Stimulated activated CD4-positive, alpha-beta T cell treated with anti-CD3 and anti-CD28 coated beads, Interleukin-1b, Interleukin-23, amount 100 ng/mL, for 4 hours (primary cell): Measurements from ENCODE around the gene GPR22.

Experiments used
- DNase-seq, 2 donors: peaks; one replicate each; pipeline ENCODE4 v3.0.0-alpha.2; 2020; ENCODE audit warnings: low read depth in 2 of 2

The GPR22 gene

GRCh38 chr7:107469929-107470328, at the start of gene GPR22:
TSS of gene GPR22 (plus strand) at chr7:107470057. CDS start at chr7:107474061, 4,004 bp downstream.
- no peak for DNase-seq

GRCh38 chr7:107427462-107427861, 42.4 kb upstream of the GPR22 start:
- no peak for DNase-seq

GRCh38 chr7:107428642-107429041, 41.2 kb upstream of the GPR22 start:
- no peak for DNase-seq

GRCh38 chr7:107430057-107430456, 39.8 kb upstream of the GPR22 start:
- DNase-seq, result no peak

GRCh38 chr7:107432261-107432660, 37.6 kb upstream of the GPR22 start:
- no peak for DNase-seq

GRCh38 chr7:107435749-107436148, 34.1 kb upstream of the GPR22 start:
- DNase-seq, result no peak

- DNase-seq, result no peak
Observed at GRCh38 chr7:107439025-107439424, 30.8 kb upstream of the GPR22 start.

- no peak for DNase-seq
Observed at GRCh38 chr7:107441581-107442422, 28.1 kb upstream of the GPR22 start.

GRCh38 chr7:107442678-107443077, 27.2 kb upstream of the GPR22 start:
- DNase-seq, result no peak

- no peak for DNase-seq
Observed at GRCh38 chr7:107446531-107446930, 23.3 kb upstream of the GPR22 start.

GRCh38 chr7:107446988-107447387, 22.9 kb upstream of the GPR22 start:
- no peak for DNase-seq

- DNase-seq, result no peak
Observed at GRCh38 chr7:107450970-107451369, 18.9 kb upstream of the GPR22 start.

GRCh38 chr7:107453388-107453787, 16.5 kb upstream of the GPR22 start:
- DNase-seq, result no peak

- no peak for DNase-seq
Observed at GRCh38 chr7:107461938-107462533, 7.8 kb upstream of the GPR22 start.

- peak; percentile 14 to 15 for DNase-seq
Observed at GRCh38 chr7:107463139-107464078, 6.4 kb upstream of the GPR22 start.

- DNase-seq, result no peak
Observed at GRCh38 chr7:107464666-107465226, 5.1 kb upstream of the GPR22 start.

- no peak for DNase-seq
Observed at GRCh38 chr7:107467972-107468371, 1.9 kb upstream of the GPR22 start.

GRCh38 chr7:107468824-107469223, 1.0 kb upstream of the GPR22 start:
- DNase-seq, result no peak

GRCh38 chr7:107471292-107472070, 1.6 kb downstream of the GPR22 start:
- DNase-seq, result no peak

GRCh38 chr7:107472116-107472515, 2.3 kb downstream of the GPR22 start:
- DNase-seq, result no peak

GRCh38 chr7:107474104-107474521, 4.3 kb downstream of the GPR22 start:
- no peak for DNase-seq
